Measurements from ENCODE around the gene ANKRD22.
A peak's percentile ranks its signal among the peaks of the same experiment; 100 is the strongest.
"Not testable (repeated sequence)": the region's sequence is repeated elsewhere in the genome, so short reads cannot be mapped to it uniquely, and the experiment has no call there.

Gene ANKRD22

GRCh38 chr10:88851706-88852105 lies at the start of gene ANKRD22:
ANKRD22 (minus strand) TSS chr10:88851844; CDS start chr10:88851607, 237 bp downstream.
- DNase-seq (ENCODE audit: low spot score), result no peak

- no peak for DNase-seq (ENCODE audit: low spot score)
These were observed 48.2 kb upstream of the ANKRD22 start for GRCh38 chr10:88899886-88900285.

GRCh38 chr10:88898727-88899126 lies 47.1 kb upstream of the ANKRD22 start:
- DNase-seq (ENCODE audit: low spot score), result no peak

- peak; percentile 35 for DNase-seq (ENCODE audit: low spot score)
These were observed 45.6 kb upstream of the ANKRD22 start for GRCh38 chr10:88896994-88897853.

- no peak for DNase-seq (ENCODE audit: low spot score)
These were observed 44.8 kb upstream of the ANKRD22 start for GRCh38 chr10:88896372-88896993.

- DNase-seq (ENCODE audit: low spot score), result no peak
These were observed 43.6 kb upstream of the ANKRD22 start for GRCh38 chr10:88895250-88895649.

GRCh38 chr10:88893611-88894010 lies 42.0 kb upstream of the ANKRD22 start:
- DNase-seq (ENCODE audit: low spot score), result no peak

- DNase-seq (ENCODE audit: low spot score), result no peak
These were observed 40.8 kb upstream of the ANKRD22 start for GRCh38 chr10:88892222-88892967.

- no peak for DNase-seq (ENCODE audit: low spot score)
These were observed 39.2 kb upstream of the ANKRD22 start for GRCh38 chr10:88890681-88891381.

GRCh38 chr10:88889559-88890337 lies 38.1 kb upstream of the ANKRD22 start:
- no peak for DNase-seq (ENCODE audit: low spot score)

GRCh38 chr10:88888810-88889445 lies 37.3 kb upstream of the ANKRD22 start:
- DNase-seq (ENCODE audit: low spot score), result no peak

- DNase-seq (ENCODE audit: low spot score), result no peak
These were observed 34.9 kb upstream of the ANKRD22 start for GRCh38 chr10:88886557-88886956.

- no peak for DNase-seq (ENCODE audit: low spot score)
These were observed 31.8 kb upstream of the ANKRD22 start for GRCh38 chr10:88883448-88883809.

- not testable (repeated sequence) for DNase-seq (ENCODE audit: low spot score)
These were observed 31.2 kb upstream of the ANKRD22 start for GRCh38 chr10:88882646-88883447.

- peak; percentile 27 for DNase-seq (ENCODE audit: low spot score)
These were observed 30.4 kb upstream of the ANKRD22 start for GRCh38 chr10:88881922-88882645.

- peak; percentile 50 for DNase-seq (ENCODE audit: low spot score)
These were observed 29.7 kb upstream of the ANKRD22 start for GRCh38 chr10:88881320-88881719.

- DNase-seq (ENCODE audit: low spot score), result peak; percentile 73
These were observed 28.8 kb upstream of the ANKRD22 start for GRCh38 chr10:88880282-88881076.

GRCh38 chr10:88879534-88880281 lies 28.1 kb upstream of the ANKRD22 start, which contains the start of gene STAMBPL1:
STAMBPL1 (plus strand) TSS chr10:88880245; CDS start chr10:88901709, 21,464 bp downstream.
- peak; percentile 70 for DNase-seq (ENCODE audit: low spot score)
